ENCODE results near the gene TTC7B.

TTC7B gene

DNA sequence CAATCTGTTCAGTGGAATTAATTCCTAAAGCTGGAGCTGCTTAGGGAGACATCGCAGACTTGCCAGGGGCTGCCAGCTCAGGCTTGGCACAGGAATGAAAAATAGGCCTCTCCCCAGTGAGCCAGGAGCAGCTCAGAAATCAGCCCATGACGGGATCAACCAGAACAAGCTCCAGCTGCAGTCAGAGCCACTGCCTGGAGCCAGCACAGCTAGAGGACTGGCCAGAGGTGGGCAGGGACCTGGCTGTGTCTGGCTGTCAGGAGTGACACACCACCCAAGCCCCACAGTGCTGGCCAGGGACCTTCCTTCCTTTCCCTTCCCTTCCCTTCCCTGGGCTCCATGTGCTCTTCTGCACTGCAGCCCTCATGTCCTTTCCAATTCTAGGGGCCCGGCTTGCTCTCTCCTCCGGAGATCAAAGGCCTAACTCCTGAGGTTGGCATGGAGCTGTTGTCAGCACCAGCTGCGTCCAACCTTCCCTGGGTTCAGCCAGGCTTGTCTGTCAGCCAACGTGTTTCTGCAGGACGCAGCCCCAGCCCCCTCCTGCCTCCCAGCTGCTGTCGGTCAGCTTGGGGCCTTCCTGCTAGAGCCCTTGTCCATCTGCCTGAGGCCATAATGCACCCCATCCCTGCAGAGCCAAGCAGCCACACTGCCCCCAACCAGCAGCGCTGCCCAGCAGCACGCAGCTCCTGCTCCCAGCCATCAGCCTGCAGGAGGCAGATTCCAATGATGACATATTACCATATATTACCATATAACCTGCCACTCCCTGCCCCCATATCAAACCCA is 270.1 kb downstream of the TTC7B start:
- no peak for DNase-seq (ENCODE audit: low read depth)

DNA sequence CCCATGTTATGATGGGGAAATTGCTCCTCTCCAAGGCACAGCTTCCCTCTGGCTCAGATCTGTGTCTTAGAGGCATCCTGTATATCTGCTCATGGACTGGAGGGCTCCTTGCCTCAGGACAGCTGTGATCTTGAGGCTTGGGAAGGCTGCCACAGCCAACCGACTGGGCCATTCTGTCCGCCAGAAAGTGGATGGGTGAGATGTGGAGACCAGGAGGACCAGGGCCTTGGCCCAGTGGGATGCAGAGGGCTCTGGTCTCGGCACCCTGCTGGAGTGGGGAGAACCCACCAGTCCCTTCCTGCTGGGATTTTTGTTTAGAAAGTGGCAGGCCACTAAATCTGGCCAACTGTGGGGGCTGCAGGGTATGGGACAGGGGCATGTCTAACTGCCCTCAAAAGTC is 270.8 kb downstream of the TTC7B start:
- DNase-seq (ENCODE audit: low read depth), result no peak

DNA sequence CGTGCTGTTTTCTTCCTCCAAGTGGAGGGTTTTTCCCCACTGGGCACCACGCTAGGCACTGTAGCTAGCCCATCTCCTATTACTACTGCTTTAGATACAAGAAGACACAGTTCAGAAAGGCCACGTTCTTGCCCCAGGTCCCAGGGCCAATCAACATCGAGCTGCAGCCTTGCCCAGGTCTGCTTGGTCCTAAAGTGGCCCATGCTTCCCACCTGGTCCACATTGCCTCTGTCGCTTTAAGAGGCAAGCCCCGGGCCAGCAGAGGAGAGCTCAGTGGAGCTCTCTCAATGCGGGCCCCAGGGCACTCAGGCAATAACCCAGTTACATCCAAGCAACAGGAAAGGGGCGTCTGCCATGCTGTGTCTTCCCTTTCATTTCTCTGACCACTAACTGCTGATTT is 271.3 kb downstream of the TTC7B start:
- DNase-seq (ENCODE audit: low read depth), result no peak

DNA sequence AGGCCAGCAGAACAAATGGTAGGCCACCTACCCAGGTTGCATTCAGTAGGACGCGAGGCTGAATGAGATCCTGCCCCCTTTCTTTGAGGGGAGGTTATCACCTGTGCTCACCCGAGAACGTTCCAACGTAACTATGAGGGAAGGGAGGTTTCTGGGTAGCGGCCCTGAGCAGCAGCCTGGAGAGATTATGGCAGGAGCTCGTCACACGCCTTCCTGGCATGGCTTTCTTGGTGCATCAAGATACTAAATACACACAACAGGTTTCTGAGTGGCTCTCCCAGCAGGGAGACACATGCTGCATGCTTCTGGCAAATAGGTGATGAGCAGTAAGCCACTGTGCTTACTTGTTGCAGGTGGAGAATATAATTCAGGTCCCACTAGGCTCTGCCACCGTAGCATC is 271.7 kb downstream of the TTC7B start:
- DNase-seq (ENCODE audit: low read depth), result no peak

DNA sequence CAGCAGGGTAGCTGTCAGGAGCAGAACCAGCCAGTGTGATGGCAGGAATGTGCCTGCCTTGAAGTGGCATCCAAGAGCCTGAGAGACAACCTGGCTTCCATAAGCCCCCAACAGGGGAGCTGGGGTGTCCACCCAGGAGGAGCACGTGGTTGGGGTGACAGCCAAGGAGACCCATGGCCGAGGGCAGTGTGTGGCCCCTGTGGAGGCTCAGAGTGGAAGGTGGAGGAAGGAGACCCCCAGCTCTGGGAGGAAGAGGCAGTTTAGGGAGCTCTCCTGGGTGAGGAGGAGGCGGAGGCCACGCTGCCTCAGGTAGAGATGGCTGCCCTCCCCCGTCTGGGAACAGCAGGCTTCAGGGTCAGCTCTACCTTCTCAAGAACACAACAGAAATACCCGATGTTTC is 272.4 kb downstream of the TTC7B start:
- DNase-seq (ENCODE audit: low read depth), result no peak

DNA sequence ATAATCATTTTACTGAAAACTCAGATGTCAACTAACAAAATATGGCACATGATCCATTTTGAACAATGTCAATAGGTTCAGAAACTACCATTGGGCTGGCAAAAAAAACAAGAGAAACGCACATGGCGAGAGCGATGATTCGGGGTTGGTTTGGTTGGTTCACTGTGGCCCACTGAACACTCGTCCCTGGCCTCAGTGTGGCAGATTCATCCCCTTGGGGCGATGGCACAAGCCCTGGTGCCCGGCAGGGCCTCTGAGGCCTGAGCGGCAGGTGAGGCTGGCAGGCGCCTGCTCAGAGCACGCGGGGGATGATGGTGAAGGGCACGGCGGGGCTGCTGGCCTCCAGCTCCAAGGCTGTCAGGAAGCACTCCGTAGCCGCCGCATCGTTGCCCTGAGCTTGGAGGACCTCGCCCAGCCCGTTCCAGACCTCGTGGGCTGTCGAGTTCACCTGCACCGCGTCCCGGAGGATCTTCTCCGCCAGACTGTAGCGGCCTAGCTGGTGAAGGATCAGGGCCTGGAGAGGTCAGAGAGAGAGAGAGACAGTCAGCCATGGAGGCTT is 275.1 kb downstream of the TTC7B start:
- DNase-seq (ENCODE audit: low read depth), result no peak

DNA sequence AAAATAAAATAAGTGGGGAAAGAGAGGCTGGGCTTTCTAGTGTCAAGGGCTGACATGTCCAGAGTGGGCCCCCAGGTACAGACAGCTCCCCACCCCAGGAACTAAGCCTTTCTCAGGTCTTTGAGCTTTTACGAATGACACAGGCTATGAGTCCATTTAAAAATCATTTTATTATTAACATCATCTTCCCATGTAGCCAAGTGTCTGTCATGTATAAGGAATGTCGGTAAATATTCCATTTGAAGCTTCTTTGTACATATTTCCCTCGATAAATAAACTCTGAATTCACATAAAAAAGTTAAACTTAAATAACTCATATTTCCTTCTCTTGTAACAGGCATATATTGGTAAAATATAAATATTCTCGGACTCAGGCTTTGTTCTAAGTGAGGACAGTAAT is 275.8 kb downstream of the TTC7B start:
- no peak for DNase-seq (ENCODE audit: low read depth)

DNA sequence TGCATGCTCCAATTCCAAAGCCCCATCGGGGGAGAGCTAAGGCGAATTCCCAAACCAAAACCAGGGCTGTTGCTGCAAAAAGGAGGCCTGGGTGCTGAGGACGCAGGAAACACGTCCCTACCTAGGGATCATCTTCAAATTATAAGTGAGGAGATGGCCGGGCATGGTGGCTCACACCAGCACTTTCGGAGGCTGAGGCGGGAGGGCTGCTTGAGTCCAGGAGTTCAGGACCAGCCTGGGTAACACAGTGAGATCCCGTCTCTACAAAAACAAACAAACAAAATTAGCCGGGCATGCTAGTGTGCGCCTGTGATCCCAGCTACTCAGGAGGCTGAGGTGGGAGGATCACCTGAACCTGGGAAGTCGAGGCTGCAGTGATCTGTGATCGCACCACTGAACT is 276.2 kb downstream of the TTC7B start:
- DNase-seq (ENCODE audit: low read depth), result no peak

DNA sequence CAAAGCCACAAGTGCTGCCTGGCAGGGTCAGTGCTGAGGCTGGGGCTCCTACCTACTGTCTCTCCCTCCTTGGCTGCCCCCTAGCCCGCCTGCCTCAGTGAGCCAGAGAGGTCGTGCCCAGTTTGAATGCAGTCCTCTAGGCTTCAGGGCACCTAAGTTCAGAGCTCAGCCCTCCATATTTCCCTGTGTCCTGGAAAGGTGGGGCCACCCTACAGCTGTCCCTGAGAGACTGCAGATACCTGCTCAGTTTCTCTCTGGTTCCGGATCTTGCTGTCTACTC is 276.8 kb downstream of the TTC7B start:
- no peak for DNase-seq (ENCODE audit: low read depth)

DNA sequence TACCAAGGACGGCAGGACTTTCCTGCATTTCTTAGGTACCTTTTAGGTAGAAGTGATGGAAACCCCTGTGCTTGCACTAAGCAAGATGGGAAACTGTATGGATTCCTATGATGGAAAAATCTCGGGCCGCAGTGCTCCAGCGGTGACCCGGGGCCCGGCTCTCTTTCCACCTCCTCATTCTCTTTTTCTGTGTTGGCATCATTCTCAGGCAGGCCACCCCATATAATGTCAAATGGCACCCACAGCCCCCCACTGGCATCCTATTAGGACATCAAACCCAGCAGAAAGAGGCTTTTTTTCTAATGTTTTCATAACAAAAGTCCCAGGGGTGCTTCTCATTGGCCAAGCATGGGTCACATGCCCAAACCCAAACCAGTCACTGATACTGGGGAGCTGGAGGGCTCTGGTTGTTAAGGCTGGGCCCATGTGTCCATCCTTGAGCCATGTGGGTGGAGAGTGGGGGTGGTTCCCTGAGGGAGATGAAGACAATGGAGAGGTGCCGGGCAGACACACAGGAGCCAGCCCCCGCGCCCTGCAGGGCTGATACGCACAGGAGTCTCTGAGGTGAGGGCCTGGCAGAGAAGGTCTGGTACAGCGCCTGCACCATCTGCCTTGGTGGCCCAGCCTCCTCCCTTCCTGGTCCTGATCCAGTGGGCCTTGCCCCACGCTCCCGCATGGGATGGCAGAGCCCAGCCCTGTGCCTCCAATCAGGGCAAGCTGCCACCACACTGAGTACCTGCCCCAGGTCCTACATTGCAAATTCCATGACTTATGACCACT is 277.3 kb downstream of the TTC7B start:
- no peak for DNase-seq (ENCODE audit: low read depth)

DNA sequence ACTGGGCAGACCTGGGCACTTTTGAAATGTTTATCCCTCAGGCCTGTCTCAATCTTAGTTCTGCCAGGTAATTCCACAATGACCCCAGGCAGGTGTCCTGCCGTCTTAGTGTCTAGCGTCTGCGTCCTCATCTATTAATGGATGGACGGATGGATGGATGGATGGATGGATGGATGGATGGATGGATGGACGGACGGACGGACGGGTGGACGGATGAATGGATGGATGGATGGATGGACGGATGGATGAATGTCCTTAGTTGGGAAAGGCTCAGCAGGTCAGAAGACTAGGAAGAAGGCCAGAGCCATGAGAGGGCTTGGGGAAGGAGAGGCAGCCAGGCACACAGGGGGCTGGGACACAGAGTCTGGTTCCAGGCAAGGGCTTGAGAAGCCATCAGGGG is 278.1 kb downstream of the TTC7B start:
- no peak for DNase-seq (ENCODE audit: low read depth)

DNA sequence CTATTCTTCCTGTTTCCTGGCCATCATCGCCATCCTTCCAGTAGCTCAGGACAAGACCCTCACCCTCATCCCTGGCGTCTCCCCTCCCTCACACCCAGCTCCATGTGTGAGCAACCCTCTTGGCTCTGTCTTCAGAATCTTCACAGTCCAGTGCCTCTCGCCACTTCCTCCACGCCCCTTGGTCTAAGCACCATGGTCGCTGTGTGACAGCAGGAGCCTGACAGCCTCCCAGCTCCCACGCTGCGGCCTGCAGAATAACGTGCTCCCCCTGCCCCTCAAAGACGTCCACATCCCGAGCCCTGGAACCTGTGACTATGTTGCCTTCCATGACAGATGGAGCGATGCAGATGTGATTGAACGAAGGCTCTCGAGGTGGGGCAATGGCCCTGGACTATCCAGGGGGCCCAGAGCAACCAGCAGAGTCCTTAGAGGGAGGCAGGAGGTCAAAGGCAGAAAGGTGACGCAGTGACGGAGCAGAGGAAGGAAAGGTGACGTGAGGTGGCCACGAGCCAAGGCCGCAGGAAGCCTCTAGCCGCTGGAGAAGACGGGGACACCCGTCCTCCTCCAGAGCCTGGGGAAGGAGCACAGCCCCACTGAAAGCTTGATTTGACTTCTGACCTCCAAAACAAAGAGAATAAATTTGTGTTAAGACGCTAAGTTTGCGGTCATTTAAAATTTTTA is 279.6 kb downstream of the TTC7B start:
- no peak for DNase-seq (ENCODE audit: low read depth)

DNA sequence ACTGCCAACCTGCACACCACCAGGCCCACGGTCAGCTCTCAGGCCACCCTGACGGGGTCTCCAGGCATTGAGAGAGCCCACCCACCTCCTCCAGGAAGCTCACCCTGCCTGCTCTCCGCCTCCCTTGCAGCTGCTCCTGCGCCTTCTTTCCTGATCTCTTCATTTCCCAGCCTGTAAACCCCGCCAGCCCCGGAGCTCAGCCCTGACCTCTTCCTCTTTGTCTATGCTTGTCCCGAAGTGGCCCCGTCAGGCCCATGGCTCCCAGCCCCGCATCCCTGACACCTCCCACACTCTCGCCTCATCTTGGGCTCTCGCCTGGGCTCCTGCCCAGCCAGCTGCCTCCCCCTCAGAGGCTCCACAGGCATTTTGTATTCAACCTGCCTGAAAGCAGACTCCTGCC is 280.1 kb downstream of the TTC7B start:
- DNase-seq (ENCODE audit: low read depth), result no peak

DNA sequence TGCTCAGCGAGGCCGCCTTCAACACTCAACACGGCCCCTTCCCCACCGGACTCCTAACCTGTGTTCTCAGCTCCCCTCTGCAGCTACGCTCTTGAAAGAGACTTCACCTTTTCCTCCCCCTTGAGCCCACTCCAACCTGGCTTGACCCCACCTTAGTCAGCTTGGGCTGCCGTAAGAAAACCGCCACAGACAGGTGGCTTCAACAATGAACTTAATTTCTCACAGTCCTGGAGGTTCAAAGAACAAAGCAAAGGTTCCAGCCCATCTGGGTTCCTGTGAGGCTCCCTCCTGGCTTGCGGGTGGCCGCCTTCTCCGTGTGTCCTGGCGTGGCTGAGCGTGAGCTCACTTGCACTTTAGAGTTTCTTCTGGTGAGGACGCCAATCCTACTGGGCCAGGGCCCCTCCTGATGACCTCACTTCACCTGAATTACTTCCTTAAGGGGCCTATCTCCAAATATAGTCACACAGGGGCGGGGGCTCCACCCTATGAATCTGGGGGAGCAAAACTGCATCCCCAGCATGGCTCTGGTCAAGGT is 280.6 kb downstream of the TTC7B start:
- DNase-seq (ENCODE audit: low read depth), result no peak

DNA sequence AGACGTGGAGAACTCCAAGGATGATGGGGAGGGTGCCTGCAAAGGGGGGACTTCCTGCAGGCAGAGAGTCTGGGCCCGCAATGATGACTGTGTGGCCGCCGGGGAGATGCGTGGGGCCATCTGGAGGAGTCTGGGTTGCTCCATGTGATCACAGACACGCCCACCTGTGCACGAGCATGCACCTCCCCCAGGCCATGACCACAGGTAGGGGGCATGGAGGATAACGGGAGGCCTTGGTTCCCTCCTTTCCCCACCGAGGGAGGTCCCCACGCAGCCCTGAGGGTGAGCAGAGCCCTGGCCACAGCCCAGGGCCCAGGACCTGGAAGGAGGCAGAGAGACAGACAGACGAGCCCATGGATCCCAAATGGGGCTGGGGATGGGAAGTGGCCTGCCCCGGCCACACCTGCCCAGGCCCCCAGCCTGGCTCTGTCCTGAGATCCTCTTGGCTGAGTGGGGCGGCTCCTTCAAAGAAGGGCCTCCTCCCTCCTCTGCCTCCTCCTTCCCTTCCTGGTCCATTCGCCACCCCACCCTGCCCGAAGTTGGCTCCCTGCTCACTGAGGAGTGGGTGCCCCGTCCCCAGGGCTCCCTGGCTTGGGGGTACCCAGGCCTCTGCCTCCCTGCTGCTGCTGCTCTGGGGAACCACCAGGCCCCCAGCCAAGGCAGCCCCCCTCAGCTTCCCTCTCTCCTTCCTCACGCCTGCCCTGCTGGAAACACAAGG is 281.2 kb downstream of the TTC7B start:
- DNase-seq (ENCODE audit: low read depth), result no peak

DNA sequence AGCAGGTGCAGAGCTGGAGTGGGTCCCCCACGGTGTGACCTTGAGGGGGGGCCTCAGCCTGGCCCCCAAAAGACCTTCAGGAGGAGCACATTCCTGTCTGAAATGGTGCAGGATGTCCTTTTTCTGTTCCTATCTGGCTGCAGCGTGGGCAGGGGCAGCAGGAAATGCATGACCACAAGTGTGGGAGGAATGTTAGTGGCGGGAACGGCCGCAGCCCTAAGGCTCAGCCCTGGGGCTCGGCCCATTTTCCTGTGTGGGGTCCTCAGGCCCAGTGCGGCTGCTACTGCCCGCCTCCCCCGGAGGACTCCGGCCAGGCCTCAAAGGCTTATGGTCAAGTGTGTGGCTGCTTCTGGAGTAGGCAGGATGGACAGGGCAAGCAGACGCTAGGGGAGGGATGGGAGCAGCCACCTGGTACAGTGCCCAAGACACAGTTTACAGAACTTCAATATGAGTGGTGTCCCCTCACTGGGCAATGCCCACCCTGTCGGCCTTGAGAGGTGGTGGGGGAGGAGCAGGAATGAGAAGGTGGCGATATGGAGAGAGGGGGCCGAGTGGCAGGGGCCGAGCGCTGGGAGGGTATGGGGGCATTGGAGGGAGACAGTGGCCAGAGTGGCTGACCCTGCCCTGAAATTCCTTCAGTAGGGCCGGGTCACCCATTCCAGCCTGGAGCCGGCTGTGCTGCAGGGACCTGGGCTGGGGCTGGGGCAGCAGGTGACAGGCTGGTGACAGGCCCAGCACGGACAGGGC is 282.0 kb downstream of the TTC7B start:
- DNase-seq (ENCODE audit: low read depth), result peak; percentile 53

DNA sequence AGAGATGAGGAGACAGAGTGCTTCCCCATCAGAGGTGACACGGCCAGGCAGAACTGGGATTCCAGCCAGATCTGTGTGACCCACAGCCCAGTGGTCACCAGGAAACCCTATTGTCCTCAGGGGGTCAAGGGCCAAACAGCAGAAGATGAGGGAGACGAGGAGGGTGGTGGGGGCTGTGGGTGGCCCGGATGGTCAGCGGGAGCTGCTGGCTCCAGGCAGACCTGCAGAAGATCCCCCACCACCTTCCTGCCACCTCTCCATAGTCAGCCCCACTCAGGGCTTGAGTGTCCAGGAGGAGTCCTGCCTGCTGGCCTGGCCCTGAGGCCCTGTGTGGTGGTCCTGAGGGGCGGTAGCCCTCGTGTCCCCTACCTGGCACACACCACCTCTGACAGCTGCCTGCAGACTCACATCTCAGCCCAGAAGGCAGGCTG is 282.6 kb downstream of the TTC7B start:
- DNase-seq (ENCODE audit: low read depth), result no peak

DNA sequence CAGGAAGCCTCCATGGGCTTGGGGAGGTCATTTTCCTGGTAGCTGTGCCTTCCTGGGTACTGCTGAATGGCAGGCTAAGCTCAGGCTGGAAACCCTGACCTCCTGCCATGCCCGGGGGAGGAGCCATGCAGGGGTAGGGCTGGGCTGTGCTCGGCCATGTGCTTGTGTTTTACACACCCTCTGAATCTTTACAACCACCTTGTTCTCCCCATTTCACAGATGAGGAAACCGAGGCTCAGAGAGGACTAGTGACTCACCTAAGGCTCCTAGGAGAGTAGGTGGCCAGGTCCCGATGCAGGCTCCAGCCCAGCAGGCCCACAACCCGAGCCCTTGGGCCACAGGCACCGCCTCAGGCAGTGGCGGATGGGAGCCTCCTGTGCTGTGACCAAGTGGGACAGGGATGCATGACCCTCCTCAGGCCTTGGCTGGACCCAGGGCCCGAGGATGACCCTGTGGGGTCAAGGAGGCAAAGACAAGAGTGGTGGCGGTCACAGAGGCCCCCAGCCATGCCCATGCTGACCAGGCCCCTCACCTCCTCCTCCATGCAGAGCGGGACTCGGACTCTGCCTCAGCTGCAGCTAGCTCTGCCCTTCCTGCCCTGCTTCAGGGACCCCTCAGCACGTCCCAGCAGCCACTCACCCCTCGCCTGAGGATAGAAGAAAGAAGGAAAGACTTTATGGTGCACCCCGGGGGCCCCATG is 283.3 kb downstream of the TTC7B start:
- no peak for DNase-seq (ENCODE audit: low read depth)

DNA sequence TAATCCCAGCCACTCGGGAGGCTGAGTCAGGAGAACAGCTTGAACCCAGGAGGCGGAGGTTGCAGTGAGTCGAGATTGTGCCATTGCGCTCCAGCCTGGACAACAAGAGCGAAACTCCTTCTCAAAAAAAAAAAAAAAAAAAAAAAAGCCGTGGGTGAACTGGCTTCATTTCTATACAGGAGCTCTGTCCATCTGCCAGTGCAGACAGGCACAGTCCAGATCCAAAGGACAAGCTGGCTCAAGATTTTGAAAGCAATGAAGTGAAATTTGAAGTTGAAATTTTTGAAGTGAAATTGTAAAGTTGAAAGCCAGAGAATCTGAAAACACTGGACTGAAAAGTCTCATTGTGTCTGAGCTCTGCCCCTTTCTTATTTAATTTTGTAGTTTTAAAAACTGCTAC is 284.7 kb downstream of the TTC7B start:
- DNase-seq (ENCODE audit: low read depth), result no peak

DNA sequence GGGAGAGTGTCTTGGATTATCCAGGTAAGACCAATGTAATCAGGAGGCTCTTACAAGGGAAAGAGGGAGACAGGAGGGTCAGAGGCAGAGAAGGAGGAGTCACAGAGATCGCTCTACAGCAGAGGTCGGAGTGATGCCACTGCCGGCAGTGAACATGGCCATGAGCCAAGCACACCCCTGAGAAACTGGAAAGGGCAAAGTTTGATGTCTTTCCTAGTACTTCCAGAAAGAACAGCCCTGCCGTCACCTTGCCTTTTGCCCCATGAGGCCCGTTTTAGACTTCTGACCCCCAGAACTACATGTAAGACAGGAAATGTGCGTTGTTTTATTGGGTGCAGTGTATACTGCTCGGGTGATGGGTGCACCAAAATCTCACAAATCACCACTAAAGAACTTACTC is 285.7 kb downstream of the TTC7B start:
- no peak for DNase-seq (ENCODE audit: low read depth)

DNA sequence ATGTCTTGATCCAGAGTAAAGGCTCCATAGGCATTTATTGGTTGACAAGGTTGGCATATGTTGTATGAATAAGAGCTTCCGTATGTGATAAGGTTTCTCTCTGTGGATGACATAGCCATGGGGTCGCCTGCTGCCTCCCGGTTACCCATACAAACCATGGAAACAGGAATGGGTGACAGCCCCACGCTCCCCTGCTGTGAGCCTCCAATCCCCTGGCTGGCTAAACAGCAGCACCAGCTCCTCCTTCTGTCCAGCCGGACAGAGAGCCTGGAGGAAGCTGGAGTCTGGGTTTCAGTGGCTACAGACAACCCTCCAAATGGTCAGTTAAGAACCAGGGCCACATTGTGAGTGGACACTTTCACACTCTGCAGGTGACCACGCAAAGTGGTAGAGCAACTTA is 288.3 kb downstream of the TTC7B start:
- DNase-seq (ENCODE audit: low read depth), result no peak

Data from EH (cell line).